ENCODE measurements around the gene ANTKMT.

- TF ChIP-seq, protein P1, sequence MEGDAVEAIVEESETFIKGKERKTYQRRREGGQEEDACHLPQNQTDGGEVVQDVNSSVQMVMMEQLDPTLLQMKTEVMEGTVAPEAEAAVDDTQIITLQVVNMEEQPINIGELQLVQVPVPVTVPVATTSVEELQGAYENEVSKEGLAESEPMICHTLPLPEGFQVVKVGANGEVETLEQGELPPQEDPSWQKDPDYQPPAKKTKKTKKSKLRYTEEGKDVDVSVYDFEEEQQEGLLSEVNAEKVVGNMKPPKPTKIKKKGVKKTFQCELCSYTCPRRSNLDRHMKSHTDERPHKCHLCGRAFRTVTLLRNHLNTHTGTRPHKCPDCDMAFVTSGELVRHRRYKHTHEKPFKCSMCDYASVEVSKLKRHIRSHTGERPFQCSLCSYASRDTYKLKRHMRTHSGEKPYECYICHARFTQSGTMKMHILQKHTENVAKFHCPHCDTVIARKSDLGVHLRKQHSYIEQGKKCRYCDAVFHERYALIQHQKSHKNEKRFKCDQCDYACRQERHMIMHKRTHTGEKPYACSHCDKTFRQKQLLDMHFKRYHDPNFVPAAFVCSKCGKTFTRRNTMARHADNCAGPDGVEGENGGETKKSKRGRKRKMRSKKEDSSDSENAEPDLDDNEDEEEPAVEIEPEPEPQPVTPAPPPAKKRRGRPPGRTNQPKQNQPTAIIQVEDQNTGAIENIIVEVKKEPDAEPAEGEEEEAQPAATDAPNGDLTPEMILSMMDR (conservative IDR thresholded peaks at IDR 0.05; ENCODE audit: low read length) = no peak
- TF ChIP-seq EZH2phosphoT487 (IDR thresholded peaks at IDR 0.05; ENCODE audit: borderline replicate concordance) = no peak
Measured at GRCh38 chr16:741986-742629, 21.2 kb downstream of the ANTKMT start.
